HepG2 (cell line): ENCODE data around the gene ACTG2. TPM values are rescaled to one million over a fixed set of nuclear protein-coding genes. Genes with fewer than 3 reads are reported as not detected.
A peak's percentile ranks its signal among the peaks of the same experiment; 100 is the strongest.

ENCODE experiments used
- ATAC-seq: fragments of 200-7000 bp; cut with Tn5 transposase; 3 replicates; pipeline ENCODE4 v1.9.1; 2020; ENCODE audit warnings: mild to moderate bottlenecking, moderate library complexity
- BruUV-seq: library from RNA; stranded (reverse); fragments of 400-500 nt; replicated peaks from 2 replicates; lab custom pipeline; 2021; lab: Mats Ljungman, UMichigan
- CTCF ChIA-PET: fragments of 300-600 bp; formaldehyde crosslinking; extraction: SDS; loops from one replicate; lab custom pipeline; 2021; ENCODE audit warnings: low total read pairs, inconsistent platforms, low intra/inter-chr PET ratio; lab: Yijun Ruan, JAX
- POLR2A ChIA-PET: fragments of 350-600 bp; sonication (Branson Sonifier 250); formaldehyde crosslinking; loops from one replicate; lab custom pipeline; 2020; ENCODE audit warnings: antibody characterized with exemption, inconsistent platforms; lab: Yijun Ruan, JAX
- DNase-seq: peaks from one replicate; pipeline ENCODE4 v3.0.0-alpha.2; 2015; ENCODE audit warnings: low spot score
- FAIRE-seq: peaks from 3 replicates; lab custom pipeline; 2011; peaks lifted over from hg19 to GRCh38; lab: Jason Lieb, UNC
- H2AFZ ChIP-seq: one replicate; pipeline ENCODE4 v1.6.1; 2011; ENCODE audit warnings: low read length, inconsistent platforms
- H3K27ac ChIP-seq: fragments of 300-600 bp; 3 replicates; pipeline ENCODE4 v1.8.0; 2011; ENCODE audit warnings: mixed run types, mild to moderate bottlenecking, mixed read lengths, low read length, inconsistent platforms; ENCODE audit not compliant: insufficient read depth; ENCODE audit errors: extremely low read length
- H3K27me3 ChIP-seq, 2 experiments: fragments of 200-600 bp in 1 of 2; 2 replicates in 1 of 2; 3 replicates in 1 of 2; pipeline versions ENCODE4 v1.6.0 to v1.8.0; 2011; ENCODE audit warnings: low read length in 2 of 2, mild to moderate bottlenecking in 2 of 2, moderate library complexity in 2 of 2, inconsistent platforms in 1 of 2; ENCODE audit not compliant: insufficient read depth in 2 of 2, control insufficient read depth in 1 of 2
- H3K36me3 ChIP-seq, 2 experiments: fragments of 200-600 bp in 1 of 2; replicated peaks in 1 of 2; 2 replicates in 1 of 2; 3 replicates in 1 of 2; pipeline versions ENCODE4 v1.5.1 to v1.8.0; 2011; ENCODE audit warnings: low read length in 2 of 2, inconsistent platforms in 1 of 2; ENCODE audit not compliant: insufficient read depth in 2 of 2, control insufficient read depth in 1 of 2
- H3K4me1 ChIP-seq: 2 replicates; pipeline ENCODE4 v1.5.1; 2012; ENCODE audit warnings: low read length, inconsistent platforms; ENCODE audit not compliant: insufficient read depth
- H3K4me2 ChIP-seq: 2 replicates; pipeline ENCODE4 v1.6.0; 2011; ENCODE audit warnings: low read depth, low read length, inconsistent platforms
- H3K4me3 ChIP-seq, 3 experiments: fragments of 200-600 bp in 1 of 3; sonication (generic), shearing (Covaris generic) in 1 of 3; replicated peaks in 1 of 3; 2 replicates each; pipeline ENCODE4 v1.5.1; 2011 to 2016; ENCODE audit warnings: low read length in 3 of 3, inconsistent platforms in 2 of 3, low read depth in 2 of 3, mild to moderate bottlenecking in 2 of 3, control low read depth in 1 of 3, mixed read lengths in 1 of 3; ENCODE audit not compliant: insufficient read depth in 1 of 3
- H3K79me2 ChIP-seq: one replicate; pipeline ENCODE4 v1.6.1; 2011; ENCODE audit warnings: low read length, inconsistent platforms; ENCODE audit not compliant: insufficient read depth
- H3K9ac ChIP-seq: 2 replicates; pipeline ENCODE4 v1.6.0; 2011; ENCODE audit warnings: mild to moderate bottlenecking, low read depth, low read length, inconsistent platforms; ENCODE audit not compliant: insufficient read depth
- H3K9me3 ChIP-seq: 2 replicates; pipeline ENCODE4 v1.5.1; 2012; ENCODE audit warnings: mild to moderate bottlenecking, low read length
- H4K20me1 ChIP-seq: 2 replicates; pipeline ENCODE4 v1.6.0; 2011; ENCODE audit warnings: inconsistent platforms, mild to moderate bottlenecking, low read length, moderate library complexity; ENCODE audit not compliant: insufficient read depth
- ATF7 ChIP-seq, 2 experiments: fragments of 450-650 bp in 1 of 2; sonication (generic) in 1 of 2; formaldehyde crosslinking in 1 of 2; IDR thresholded peaks; 2 replicates each; pipeline versions ENCODE4 v1.4.0 to v1.6.1; 2016 to 2020; ENCODE audit warnings: antibody characterized with exemption in 1 of 2, mild to moderate bottlenecking in 1 of 2, missing genetic modification reagents in 1 of 2
- CREB1 ChIP-seq, 2 experiments: fragments of 450-650 bp in 1 of 2; IDR thresholded peaks; 2 replicates each; pipeline ENCODE4 v1.6.1; 2016 to 2017; ENCODE audit warnings: control low read depth in 1 of 2, mild to moderate bottlenecking in 1 of 2, missing compliant biosample characterization in 1 of 2, missing genetic modification characterization in 1 of 2
- MAZ ChIP-seq, 2 experiments: sonication (generic) in 1 of 2; formaldehyde crosslinking in 1 of 2; IDR thresholded peaks; 2 replicates each; pipeline versions ENCODE4 v1.5.0 to v1.6.1; 2012 to 2020; ENCODE audit warnings: low read depth in 2 of 2, mild to moderate bottlenecking in 2 of 2, borderline replicate concordance in 1 of 2, improper control_type of control experiment in 1 of 2, low read length in 1 of 2, missing genetic modification reagents in 1 of 2, moderate library complexity in 1 of 2
- ZBTB21 ChIP-seq: sonication (generic); formaldehyde crosslinking; IDR thresholded peaks from 2 replicates; pipeline ENCODE4 v1.4.0; 2020; ENCODE audit warnings: missing genetic modification reagents
- ZNF510 ChIP-seq: sonication (generic); formaldehyde crosslinking; IDR thresholded peaks from 2 replicates; pipeline ENCODE4 v1.4.0; 2020; ENCODE audit warnings: low read depth, mild to moderate bottlenecking, missing genetic modification reagents
- WGBS: methylation state at CpG from one replicate; pipeline ENCODE4 v1.1.6; 2017; ENCODE audit warnings: low lambda C conversion rate; 5-methylcytosine and 5-hydroxymethylcytosine counted together
- in situ Hi-C: cut with HindIII; loops from 2 replicates; pipeline ENCODE4 v1.10.0; 2017; ENCODE audit warnings: low pct_unique_long_range_greater_than_20kb; ENCODE audit not compliant: extremely low pct_ligation_motif_present
- intact Hi-C: fragments of 100-400 bp; cut with micrococcal nuclease; formaldehyde crosslinking; loops from one replicate; pipeline ENCODE4 v1.10.0; 2022; ENCODE audit not compliant: unreplicated experiment
- polyA plus RNA-seq, 8 experiments: library from polyadenylated mRNA; depleted of rRNA in 3 of 8; stranded (reverse) in 7 of 8; unstranded in 1 of 8; fragments of >200 nt; fragmentation: Illumina TruSeq in 4 of 8; extraction: Trizol in 4 of 8; gene quantifications; 2 replicates each; pipeline versions ENCODE4 v1.2.1 to v1.2.3, GENCODE V29; 2011 to 2016; ENCODE audit warnings: low read depth in 4 of 8, missing spikeins in 1 of 8, mixed read lengths in 1 of 8; ENCODE audit not compliant: insufficient read depth in 1 of 8
- total RNA-seq, 5 experiments: library from RNA; depleted of rRNA; stranded (reverse); fragments of >200 nt; fragmentation: Illumina TruSeq; extraction: Trizol; gene quantifications; 2 replicates each; pipeline ENCODE4 v1.2.3, GENCODE V29; 2016; ENCODE audit warnings: low read depth in 1 of 5

The ACTG2 gene
- total and polyA plus RNA-seq, 2 of the 13 experiments (the other 11 are each of a cell fraction or from before 2014, with no cell fraction given) = 0.13 TPM; not detected in 1

DNA sequence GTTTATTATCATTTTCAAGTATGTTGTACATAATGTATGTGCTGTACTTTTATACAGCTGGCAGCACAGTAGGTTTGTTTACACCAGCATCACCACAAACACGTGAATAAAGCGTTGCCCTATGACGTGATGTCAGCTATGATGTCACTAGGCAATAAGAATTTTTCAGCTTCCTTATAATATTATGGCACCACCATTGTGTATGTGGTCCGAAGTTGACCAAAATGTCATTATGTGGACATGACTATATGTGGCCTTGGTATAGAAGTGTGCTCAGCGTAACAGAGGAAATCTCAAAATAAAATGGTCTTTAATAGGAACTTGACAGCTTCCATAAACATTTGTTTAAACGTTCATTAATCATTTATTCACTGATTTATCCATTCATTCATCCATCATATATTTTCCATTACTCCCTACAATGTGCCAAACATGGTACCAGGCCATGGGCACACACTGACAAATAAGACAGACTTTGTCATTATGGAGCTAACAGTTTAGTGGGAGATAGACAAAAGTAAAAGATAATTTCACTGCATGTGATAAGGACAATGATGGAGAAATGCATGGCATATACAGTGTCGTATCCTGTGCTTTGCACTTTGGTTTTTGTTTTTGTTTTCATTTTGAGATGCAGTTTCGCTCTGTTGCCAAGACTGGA, 18.9 kb downstream of the ACTG2 start:
- DNase-seq (no peak), ATAC-seq (no peak), FAIRE-seq (peak; percentile 53)
- no peak overlapping the region for H3K4me3 ChIP-seq
- H3K27me3 ChIP-seq = peaks cover 2 to 16% of the 10 kb centered on the region in 2 experiments; a peak in 2 of 5 replicates
- H4K20me1 ChIP-seq = no peaks in the 10 kb centered on the region
- CTCF ChIA-PET = no interaction called here
- in situ Hi-C loops = no loop called here
- peaks cover 14% of the 10 kb centered on the region for H3K4me1 ChIP-seq
- H3K4me2 ChIP-seq = no peak overlapping the region
- POLR2A ChIA-PET = interaction anchor here (1.6 kb wide), 1 partner anchor 14 kb away, joined by 3 read pairs; no protein-coding TSS in a partner anchor
- H3K9me3 ChIP-seq = no peaks in the 10 kb centered on the region
- H2AFZ ChIP-seq = no peak overlapping the region
- no TSS peak for BruUV-seq
- no peaks in the 10 kb centered on the region for H3K79me2 ChIP-seq
- H3K9ac ChIP-seq = no peak overlapping the region
- no peaks in the 10 kb centered on the region for H3K36me3 ChIP-seq
- WGBS = 46% methylated on average over 8 of the region's 8 CpGs
- TF ChIP-seq CREB1 (IDR thresholded peaks at IDR 0.05) = peak; percentile 87
- no peak for TF ChIP-seq CREB1 (CRISPR knock-in tag; IDR thresholded peaks at IDR 0.05)
- TF ChIP-seq ZBTB21 (CRISPR knock-in tag) = peak; percentile 29; the same call in 1 of the 2 replicates
- TF ChIP-seq ATF7 (IDR thresholded peaks at IDR 0.05) = peak; percentile 20; the same call in 1 of the 2 replicates
- TF ChIP-seq ATF7 (CRISPR knock-in tag; IDR thresholded peaks at IDR 0.05) = no peak
- TF ChIP-seq MAZ (IDR thresholded peaks at IDR 0.05; ENCODE audit: borderline replicate concordance, low read depth, low read length) = no peak
- no peak for TF ChIP-seq MAZ (CRISPR knock-in tag; IDR thresholded peaks at IDR 0.05; ENCODE audit: low read depth)
- TF ChIP-seq, all 625 proteins: peak for 3
- H3K27ac ChIP-seq = no peak overlapping the region
- intact Hi-C loops = no loop called here

GRCh38 chr2:73913414-73914054, 20.7 kb downstream of the ACTG2 start:
- Histone ChIP-seq H3K4me1 (no peaks in the 10 kb centered on the region), H3K27ac (no peak overlapping the region), H3K9ac (no peak overlapping the region), H4K20me1 (no peaks in the 10 kb centered on the region), H2AFZ (no peak overlapping the region), H3K27me3 (peaks cover 2 to 13% of the 10 kb centered on the region in 2 experiments; a peak in 2 of 5 replicates), H3K36me3 (no peaks in the 10 kb centered on the region), H3K79me2 (no peaks in the 10 kb centered on the region), H3K4me2 (no peak overlapping the region), H3K4me3 (no peak overlapping the region), H3K9me3 (no peaks in the 10 kb centered on the region)
- in situ Hi-C loops (no loop called here), intact Hi-C loops (no loop called here)
- FAIRE-seq = no peak
- ChIA-PET CTCF (interaction anchor here (0.7 kb wide), 1 partner anchor 17 kb away, joined by 3 read pairs; no protein-coding TSS in a partner anchor), POLR2A (no interaction called here)
- no peak for ATAC-seq
- no TSS peak for BruUV-seq
- no peak for TF ChIP-seq ZNF510
- no peak for DNase-seq
- 57% methylated on average over 8 of the region's 8 CpGs for WGBS
